Activated T-helper 1 cell treated with anti-CD3 and anti-CD28 coated beads, Interleukin-12 subunit alpha, Interleukin-12 subunit beta, Interleukin-2, Interleukin-4 antibody, amounts not matched to agents 30 ng/mL and 10 ng/mL and 1 ng/mL, durations not matched to agents 14 hours and 24 hours and 36 hours (primary cell): ENCODE results near the gene TIMP2. TPM values are rescaled to one million over a fixed set of nuclear protein-coding genes. Genes with fewer than 3 reads are reported as not detected.
"Not testable (repeated sequence)": the region's sequence is repeated elsewhere in the genome, so short reads cannot be mapped to it uniquely, and the experiment has no call there.

ENCODE experiments used
- DNase-seq: peaks from one replicate; pipeline ENCODE4 v3.0.0; 2021; ENCODE audit warnings: low spot score
- H3K27ac Mint-ChIP-seq: one replicate; pipeline ENCODE4 v1.8.0; 2021; ENCODE audit warnings: mild to moderate bottlenecking, mixed read lengths
- H3K27me3 Mint-ChIP-seq: one replicate; pipeline ENCODE4 v1.8.0; 2022; ENCODE audit warnings: mild to moderate bottlenecking, moderate library complexity, mixed read lengths; ENCODE audit not compliant: insufficient read depth
- H3K36me3 Mint-ChIP-seq: one replicate; pipeline ENCODE4 v1.8.0; 2021; ENCODE audit warnings: low read depth, mixed read lengths
- H3K4me1 Mint-ChIP-seq: one replicate; pipeline ENCODE4 v1.8.0; 2021; ENCODE audit warnings: low read depth, mixed read lengths
- H3K4me3 Mint-ChIP-seq: one replicate; pipeline ENCODE4 v1.8.0; 2021; ENCODE audit warnings: mild to moderate bottlenecking, moderate library complexity, mixed read lengths
- H3K9me3 Mint-ChIP-seq: one replicate; pipeline ENCODE4 v1.8.0; 2021; ENCODE audit warnings: mixed read lengths
- intact Hi-C: fragments of 100-400 bp; cut with micrococcal nuclease; formaldehyde crosslinking; loops from one replicate; pipeline ENCODE4 v1.15.1; 2024
- total RNA-seq: library from RNA; stranded (reverse); gene quantifications from 2 replicates; pipeline ENCODE4 v1.2.3, GENCODE V29; 2022

TIMP2 gene
- total RNA-seq, 1 donor from 2014 or later, result 1.1 TPM

DNA sequence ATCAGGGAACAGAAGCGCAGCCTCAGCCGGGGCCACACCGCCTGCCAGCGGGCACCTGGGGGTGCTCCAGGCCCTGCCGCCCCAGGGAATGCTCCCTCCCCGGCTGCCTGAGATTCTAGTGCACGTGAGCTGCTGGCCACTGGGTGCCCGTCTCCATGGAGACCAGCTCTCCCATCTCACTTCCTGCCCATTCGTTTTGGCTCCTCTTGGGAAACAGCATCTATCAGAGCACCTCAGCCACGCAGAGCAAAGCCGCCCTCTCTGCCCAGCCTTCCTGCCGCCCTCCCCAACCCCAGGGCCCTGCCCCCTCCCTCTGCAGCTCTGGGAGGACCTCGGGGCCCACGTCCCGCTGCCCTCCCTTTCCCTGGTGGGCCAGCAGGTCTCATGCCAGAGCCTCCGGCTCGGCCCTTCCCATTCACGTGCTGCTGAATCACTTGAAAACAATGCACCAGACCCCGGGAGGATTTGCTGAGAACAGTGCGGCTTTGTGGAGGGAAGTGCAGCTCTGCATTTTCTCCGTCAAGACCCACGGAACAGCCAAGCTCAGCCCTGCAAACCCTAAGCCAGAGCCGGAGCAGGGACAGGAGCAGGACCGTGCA is 41.6 kb downstream of the TIMP2 start:
- no peak overlapping the region for H3K27ac Mint-ChIP-seq
- H3K9me3 Mint-ChIP-seq, result no peaks in the 10 kb centered on the region
- intact Hi-C loops, result no loop called here
- no peak overlapping the region for H3K4me3 Mint-ChIP-seq
- peaks cover 10% of the 10 kb centered on the region for H3K27me3 Mint-ChIP-seq
- H3K4me1 Mint-ChIP-seq, result peaks cover 22% of the 10 kb centered on the region
- no peaks in the 10 kb centered on the region for H3K36me3 Mint-ChIP-seq
- no peak for DNase-seq

DNA sequence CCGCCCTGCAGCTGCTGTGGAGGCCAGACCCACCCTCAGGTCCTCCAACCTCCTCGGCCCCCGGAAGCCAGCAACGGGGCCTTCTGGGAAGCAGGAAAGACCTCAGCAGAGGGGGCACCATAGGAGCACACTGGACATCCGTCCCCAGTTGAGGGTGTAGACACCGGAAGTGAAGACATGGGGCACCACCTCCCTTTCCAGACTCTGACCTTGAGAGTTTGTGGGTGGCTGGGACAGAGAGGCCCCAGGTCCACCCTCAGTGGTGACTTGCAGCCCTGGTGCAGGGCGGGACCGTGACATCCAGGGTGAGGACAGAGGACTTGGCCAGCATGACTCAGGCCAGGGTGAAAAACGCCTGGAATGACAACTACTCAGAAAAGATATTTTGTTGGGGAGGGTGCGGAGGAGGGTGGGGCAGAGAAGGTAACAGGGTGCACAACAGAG is 42.1 kb downstream of the TIMP2 start:
- intact Hi-C loops, result no loop called here
- Mint-ChIP-seq H3K4me3 (no peak overlapping the region), H3K27me3 (peaks cover 11% of the 10 kb centered on the region), H3K36me3 (no peaks in the 10 kb centered on the region), H3K9me3 (no peaks in the 10 kb centered on the region), H3K27ac (peak overlapping the region; percentile 65), H3K4me1 (peaks cover 22% of the 10 kb centered on the region)
- no peak for DNase-seq

DNA sequence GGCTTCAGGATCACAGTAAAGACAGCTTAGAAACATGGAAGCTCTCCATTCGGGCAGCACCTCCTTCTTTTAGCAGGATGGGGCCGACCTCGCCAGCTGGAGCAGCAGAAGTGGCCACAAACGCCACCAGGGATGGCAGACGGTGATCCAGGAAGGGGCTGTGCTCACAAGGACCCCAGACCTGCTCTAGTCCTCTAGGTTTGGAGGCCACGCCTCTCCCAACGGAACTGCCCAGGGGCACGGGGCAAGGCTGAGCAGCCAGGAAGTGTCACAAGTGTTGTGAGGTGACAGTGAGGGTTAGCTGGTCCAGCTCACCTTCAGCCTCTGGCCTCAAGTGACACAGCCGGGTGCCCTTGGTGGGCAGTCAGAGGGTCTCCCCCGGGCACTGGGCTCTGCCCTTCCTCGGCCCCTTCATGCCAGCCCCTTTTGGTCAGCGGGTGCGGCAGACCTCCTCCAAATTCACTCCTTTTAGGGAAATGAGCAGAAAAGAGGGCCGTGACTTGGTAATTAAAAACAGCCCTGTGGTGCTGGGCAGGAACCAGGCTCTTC is 42.6 kb downstream of the TIMP2 start:
- Mint-ChIP-seq H3K36me3 (no peaks in the 10 kb centered on the region), H3K4me1 (peaks cover 22% of the 10 kb centered on the region), H3K27me3 (peaks cover 13% of the 10 kb centered on the region), H3K9me3 (no peaks in the 10 kb centered on the region), H3K4me3 (no peak overlapping the region), H3K27ac (peak overlapping the region; percentile 65)
- DNase-seq, result no peak
- intact Hi-C loops, result no loop called here

DNA sequence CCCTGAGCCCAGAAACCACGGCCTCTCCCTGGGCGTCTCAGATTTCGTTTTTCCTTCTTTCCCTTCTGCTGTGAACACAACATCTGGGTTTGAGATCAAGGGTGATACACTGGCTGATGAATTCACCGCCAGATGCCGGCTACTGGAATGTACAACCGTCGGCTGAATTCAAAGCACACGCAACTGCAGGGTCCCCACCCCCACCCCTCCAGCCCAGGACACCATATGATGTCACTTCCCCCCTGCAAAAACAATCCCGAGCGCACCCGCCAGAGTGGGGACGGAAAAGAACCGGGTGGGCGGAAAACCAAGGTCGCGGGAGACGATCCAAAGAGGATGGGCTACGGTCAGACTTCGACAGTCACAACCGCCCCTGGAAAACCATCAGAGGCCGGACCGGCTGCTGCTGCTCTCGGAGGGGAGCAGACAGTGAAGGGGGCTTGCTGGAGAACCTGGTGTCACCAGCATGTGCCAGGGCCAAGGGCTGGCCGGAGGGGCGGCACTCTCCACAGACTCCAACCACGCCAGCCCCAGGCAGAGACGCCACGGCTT is 45.5 kb downstream of the TIMP2 start:
- Mint-ChIP-seq H3K4me3 (peak overlapping the region; percentile 37), H3K4me1 (peaks cover 28% of the 10 kb centered on the region), H3K27me3 (peaks cover 12% of the 10 kb centered on the region)

DNA sequence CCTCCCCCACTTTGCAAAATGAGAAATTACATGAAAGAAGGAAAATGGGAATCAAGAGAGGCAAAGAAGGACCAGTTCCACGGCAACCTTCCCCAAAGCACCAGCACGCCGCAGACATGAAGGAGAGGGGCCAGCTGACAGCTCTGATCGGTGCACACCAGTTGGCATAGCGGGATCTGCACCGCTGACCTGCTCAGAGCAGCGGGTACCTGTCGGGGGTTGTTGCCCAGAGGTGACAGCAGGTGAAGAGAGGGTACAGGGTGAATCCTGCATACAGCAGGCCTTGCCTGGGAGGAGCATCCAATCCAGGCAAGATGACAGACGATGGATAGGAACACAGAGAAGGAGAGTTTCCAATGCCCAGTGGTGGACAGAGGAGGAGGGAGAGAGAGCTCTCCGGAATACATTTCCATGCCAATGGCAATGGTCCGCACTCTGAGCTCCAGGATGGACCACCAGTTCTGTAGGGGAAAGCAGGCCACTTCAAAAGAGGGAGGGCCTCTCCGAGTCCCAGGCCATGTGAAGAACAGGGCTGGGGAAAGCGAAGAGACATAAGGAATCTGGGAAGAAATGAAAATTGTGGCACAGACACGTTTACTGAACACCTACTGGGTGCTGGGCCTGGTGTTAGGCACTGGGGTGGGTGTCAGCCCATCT is 46.2 kb downstream of the TIMP2 start:
- DNase-seq, result no peak
- Mint-ChIP-seq H3K4me1 (peaks cover 28% of the 10 kb centered on the region), H3K27ac (no peak overlapping the region), H3K4me3 (peak overlapping the region; percentile 3), H3K9me3 (no peaks in the 10 kb centered on the region), H3K27me3 (peaks cover 12% of the 10 kb centered on the region), H3K36me3 (no peaks in the 10 kb centered on the region)
- intact Hi-C loops, result no loop called here

More for the DNA sequence above, 45.5 kb downstream of the TIMP2 start:
- peak; percentile 6 for DNase-seq
- H3K9me3 Mint-ChIP-seq, result no peaks in the 10 kb centered on the region
- H3K27ac Mint-ChIP-seq, result peak overlapping the region; percentile 34
- intact Hi-C loops, result no loop called here
- no peaks in the 10 kb centered on the region for H3K36me3 Mint-ChIP-seq

DNA sequence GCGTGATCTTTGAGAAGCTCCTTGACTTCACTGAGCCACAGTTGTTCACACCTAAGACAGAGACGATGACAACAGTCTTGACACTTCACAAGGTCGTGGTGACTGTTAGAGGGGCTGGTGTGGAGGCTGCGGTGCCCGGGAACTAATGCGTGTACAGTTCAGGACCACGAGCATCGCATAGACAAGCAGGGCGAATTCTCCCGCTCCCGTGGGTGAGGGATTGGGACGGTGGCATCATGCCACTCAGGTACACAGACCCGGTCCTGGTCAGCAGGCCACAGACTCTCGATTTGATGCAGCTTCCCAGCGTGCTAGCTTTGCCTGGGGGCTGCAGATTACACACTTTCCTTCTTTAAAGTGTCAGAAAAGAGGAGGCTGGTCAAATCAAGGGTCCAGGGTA is 46.9 kb downstream of the TIMP2 start:
- Mint-ChIP-seq H3K4me3 (no peak overlapping the region), H3K9me3 (no peaks in the 10 kb centered on the region), H3K27ac (no peak overlapping the region), H3K36me3 (no peaks in the 10 kb centered on the region), H3K4me1 (peaks cover 25% of the 10 kb centered on the region), H3K27me3 (peaks cover 12% of the 10 kb centered on the region)
- DNase-seq, result no peak
- intact Hi-C loops, result no loop called here

DNA sequence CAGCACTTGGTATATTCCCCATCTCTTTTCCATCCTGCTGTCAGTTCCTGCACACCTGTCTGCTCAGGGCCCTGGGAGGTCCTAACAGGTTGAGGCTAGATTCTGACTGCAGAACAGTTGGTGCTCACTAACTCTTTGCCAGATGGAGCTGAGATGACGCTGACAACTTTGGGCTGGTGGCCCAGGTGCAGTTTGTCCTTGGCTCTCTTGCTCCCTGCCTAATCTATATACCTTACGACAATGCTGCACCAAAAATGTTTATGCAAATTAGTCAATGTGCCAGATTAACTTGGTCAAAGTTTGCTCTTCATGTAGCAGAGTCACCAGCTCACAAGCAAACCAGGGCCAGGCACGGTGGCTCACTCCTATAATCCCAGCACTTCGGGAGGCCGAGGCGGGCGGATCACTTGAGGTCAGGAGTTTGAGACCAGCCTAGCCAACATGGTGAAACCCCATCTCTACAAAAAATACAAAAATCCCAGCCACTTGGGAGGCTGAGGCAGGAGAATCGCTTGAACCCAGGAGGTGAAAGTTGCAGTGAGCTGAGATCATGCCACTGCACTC is 48.2 kb downstream of the TIMP2 start:
- H3K27ac Mint-ChIP-seq, DNase-seq, H3K4me3 Mint-ChIP-seq, intact Hi-C loops, H3K36me3 Mint-ChIP-seq, H3K9me3 Mint-ChIP-seq: not testable (repeated sequence)
- Mint-ChIP-seq H3K27me3 (peaks cover 10% of the 10 kb centered on the region), H3K4me1 (peaks cover 21% of the 10 kb centered on the region)

DNA sequence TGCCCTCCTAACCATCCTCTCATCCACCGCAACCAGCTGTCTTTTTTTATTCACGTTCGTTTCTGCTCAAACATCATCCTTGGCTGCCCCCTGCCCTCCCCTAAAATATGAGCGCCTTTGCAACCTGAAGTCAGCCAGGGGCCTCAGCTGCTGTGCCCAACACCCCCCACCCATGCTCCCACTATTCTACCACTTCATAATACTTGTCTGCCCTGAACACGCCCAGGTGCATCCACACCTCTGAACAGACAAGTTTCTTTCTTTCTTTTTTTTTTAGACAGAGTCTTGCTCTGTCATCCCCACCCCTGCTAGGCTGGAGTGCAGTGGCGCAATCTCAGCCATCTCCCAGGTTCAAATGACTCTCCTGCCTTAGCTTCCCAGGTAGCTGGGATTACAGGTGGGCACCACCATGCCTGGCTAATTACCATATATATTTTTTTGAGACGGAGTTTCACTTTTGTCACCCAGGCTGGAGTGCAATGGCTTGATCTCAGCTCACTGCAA is 49.0 kb downstream of the TIMP2 start:
- Mint-ChIP-seq H3K27ac (peak overlapping the region; percentile 48), H3K4me3 (no peak overlapping the region)
- intact Hi-C loops, result no loop called here

DNA sequence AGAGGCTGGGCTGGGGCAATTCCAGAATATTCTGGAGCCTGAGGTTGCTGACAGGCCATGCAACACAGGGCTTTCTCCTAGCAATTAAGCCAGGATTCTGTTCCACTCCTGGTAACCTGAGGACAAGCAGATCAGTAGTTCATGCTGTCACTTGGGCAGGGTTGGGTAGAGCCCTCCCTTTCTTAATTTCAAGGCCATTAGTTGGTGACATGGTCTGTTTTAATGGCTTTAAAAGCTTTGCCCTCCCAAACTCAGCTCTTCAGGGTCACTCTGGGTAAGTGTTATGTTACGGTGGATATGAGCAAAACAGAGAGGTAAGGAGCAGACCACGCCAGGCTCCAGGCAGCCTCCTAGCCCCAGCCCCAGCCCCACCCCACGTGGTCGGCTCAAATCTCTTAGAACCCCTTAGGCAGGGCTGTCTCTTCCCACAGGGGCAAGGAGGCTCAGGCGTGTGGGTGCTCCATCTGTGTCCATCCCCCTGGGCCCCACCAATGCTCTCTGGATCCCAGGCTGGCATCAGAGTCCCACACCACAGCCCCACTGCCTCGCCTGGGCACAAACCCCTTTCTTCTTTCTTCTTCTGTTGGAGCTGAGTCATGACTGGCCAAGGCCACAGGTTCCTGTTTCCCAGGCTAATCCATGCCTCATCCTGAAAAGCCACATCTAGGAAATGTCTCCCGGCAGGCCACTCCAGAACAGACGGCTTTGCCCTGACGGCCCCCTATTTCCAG is 49.7 kb downstream of the TIMP2 start:
- Mint-ChIP-seq H3K27me3 (peaks cover 10% of the 10 kb centered on the region), H3K4me3 (no peak overlapping the region), H3K9me3 (no peaks in the 10 kb centered on the region), H3K4me1 (peaks cover 21% of the 10 kb centered on the region), H3K36me3 (no peaks in the 10 kb centered on the region), H3K27ac (no peak overlapping the region)
- no peak for DNase-seq
- intact Hi-C loops, result no loop called here

More for the DNA sequence above, 49.0 kb downstream of the TIMP2 start:
- H3K27me3 Mint-ChIP-seq, result peaks cover 10% of the 10 kb centered on the region
- no peak for DNase-seq
- H3K9me3 Mint-ChIP-seq, result no peaks in the 10 kb centered on the region
- H3K36me3 Mint-ChIP-seq, result no peaks in the 10 kb centered on the region
- H3K4me1 Mint-ChIP-seq, result peaks cover 21% of the 10 kb centered on the region

DNA sequence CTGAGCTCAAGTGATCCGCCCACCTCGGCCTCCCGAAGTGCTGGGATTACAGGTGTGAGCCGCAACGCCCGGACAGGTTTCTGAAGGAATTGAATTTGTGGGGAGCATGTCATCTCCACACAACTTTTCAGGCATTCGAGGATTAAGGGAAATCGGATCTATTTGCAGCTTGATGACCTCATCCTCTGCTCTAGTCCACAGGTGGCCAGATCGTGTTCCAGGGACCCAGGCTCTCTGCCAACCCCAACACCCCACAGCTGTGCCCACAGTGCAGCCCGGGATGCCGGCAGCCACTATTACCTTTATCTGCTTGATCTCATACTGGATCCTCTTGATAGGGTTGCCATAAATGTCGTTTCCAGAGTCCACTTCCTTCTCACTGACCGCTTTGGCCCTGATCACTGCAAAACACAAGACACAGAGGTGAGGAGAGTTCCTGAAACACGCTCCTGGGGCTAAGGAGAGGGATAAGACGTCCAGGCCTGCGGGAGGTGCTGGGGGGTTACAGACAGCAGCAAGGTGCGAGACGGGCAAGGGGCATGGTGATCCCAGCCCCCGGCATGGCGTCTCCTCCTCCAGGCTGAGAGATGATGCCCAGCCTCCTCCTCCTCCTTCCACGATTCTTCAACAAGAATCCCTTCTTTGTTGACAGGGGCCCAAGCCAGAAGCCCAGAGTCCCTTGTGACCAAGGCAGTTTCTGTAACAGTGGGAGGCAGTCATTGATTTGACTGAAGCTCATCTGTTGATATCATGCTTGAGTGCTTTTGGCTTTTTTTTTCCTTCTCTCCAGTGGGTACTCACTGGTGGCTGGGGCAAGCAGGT is 51.5 kb downstream of the TIMP2 start:
- Mint-ChIP-seq H3K9me3 (no peaks in the 10 kb centered on the region), H3K27ac (no peak overlapping the region), H3K36me3 (no peaks in the 10 kb centered on the region), H3K27me3 (peaks cover 10% of the 10 kb centered on the region), H3K4me3 (no peak overlapping the region), H3K4me1 (peaks cover 6% of the 10 kb centered on the region)
- intact Hi-C loops, result no loop called here
- DNase-seq, result no peak

DNA sequence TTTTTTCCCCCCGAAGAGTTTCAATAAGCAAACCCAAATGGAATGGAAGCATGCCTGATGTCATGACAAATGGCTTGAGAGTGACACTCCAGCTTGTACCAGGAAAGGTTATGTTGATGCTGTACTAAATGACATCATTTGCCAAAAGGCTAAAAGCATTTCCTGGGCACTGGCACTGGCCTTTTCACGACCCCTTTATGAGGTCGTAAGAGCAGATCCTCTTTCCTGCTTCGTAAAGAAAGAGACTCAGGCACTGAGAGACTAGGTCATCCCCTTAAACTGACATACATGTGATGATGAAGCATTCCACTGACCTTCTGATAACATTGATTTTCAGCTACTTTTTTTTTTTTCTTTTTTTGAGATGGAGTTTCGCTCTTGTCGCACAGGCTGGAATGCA is 52.7 kb downstream of the TIMP2 start:
- H3K4me3 Mint-ChIP-seq, result no peak overlapping the region
- H3K27me3 Mint-ChIP-seq, result peaks cover 7% of the 10 kb centered on the region
- no peak for DNase-seq
- H3K36me3 Mint-ChIP-seq, result no peaks in the 10 kb centered on the region
- H3K27ac Mint-ChIP-seq, result no peak overlapping the region
- H3K4me1 Mint-ChIP-seq, result peaks cover 6% of the 10 kb centered on the region
- intact Hi-C loops, result no loop called here
- no peaks in the 10 kb centered on the region for H3K9me3 Mint-ChIP-seq

DNA sequence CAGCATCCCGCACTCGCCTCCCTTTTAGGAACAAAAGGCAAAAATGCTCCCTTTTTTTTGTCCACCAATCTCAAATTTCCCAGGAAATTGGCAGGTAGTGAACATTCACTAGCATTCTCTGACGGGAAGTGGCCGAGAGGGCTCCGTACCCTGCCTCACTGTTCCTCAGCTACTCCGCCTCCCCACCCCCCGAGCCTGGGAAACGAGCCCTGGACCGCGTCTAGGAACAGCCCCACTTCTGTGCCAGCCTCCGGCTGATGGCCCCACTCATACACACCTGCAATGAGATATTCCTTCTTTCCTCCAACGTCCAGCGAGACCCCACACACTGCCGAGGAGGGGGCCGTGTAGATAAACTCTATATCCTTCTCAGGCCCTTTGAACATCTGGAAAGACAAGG is 54.6 kb downstream of the TIMP2 start:
- H3K4me3 Mint-ChIP-seq, result no peak overlapping the region
- no peaks in the 10 kb centered on the region for H3K4me1 Mint-ChIP-seq
- H3K27me3 Mint-ChIP-seq, result peaks cover 7% of the 10 kb centered on the region
- intact Hi-C loops, result no loop called here
- no peaks in the 10 kb centered on the region for H3K36me3 Mint-ChIP-seq
- DNase-seq, result no peak
- H3K9me3 Mint-ChIP-seq, result no peaks in the 10 kb centered on the region
- H3K27ac Mint-ChIP-seq, result no peak overlapping the region
